SK-N-SH treated with all-trans-retinoic acid at 6 μM for 48 hours (cell line): ENCODE data around the gene ZEB1.

Experiments
- ATAC-seq: fragments of 200-7000 bp; cut with Tn5 transposase; 3 replicates; pipeline ENCODE4 v1.9.1; 2020; ENCODE audit warnings: mild to moderate bottlenecking, moderate library complexity
- ARNTL ChIP-seq: fragments of 450-650 bp; formaldehyde crosslinking; IDR thresholded peaks from 2 replicates; pipeline ENCODE4 v1.5.0; 2020; ENCODE audit warnings: low read depth, mild to moderate bottlenecking, moderate library complexity, borderline replicate concordance
- BACH2 ChIP-seq: fragments of 250-450 bp; sonication (Bioruptor Pico); IDR thresholded peaks from 2 replicates; pipeline ENCODE4 v1.9.0; 2021; ENCODE audit warnings: mild to moderate bottlenecking, borderline replicate concordance
- CSDC2 ChIP-seq: fragments of 250-450 bp; sonication (Bioruptor Pico); IDR thresholded peaks from 2 replicates; pipeline ENCODE4 v1.5.0; 2020; ENCODE audit warnings: mild to moderate bottlenecking, moderate library complexity
- ESRRG ChIP-seq: fragments of 250-450 bp; sonication (Bioruptor Pico); IDR thresholded peaks from 2 replicates; pipeline ENCODE4 v1.6.1; 2021; ENCODE audit warnings: mild to moderate bottlenecking
- GLIS3 ChIP-seq: fragments of 250-450 bp; sonication (Bioruptor Pico); IDR thresholded peaks from 2 replicates; pipeline ENCODE4 v1.5.0; 2020; ENCODE audit warnings: mild to moderate bottlenecking, moderate library complexity
- ISL1 ChIP-seq: fragments of 250-450 bp; sonication (Bioruptor Pico); IDR thresholded peaks from 2 replicates; pipeline ENCODE4 v2.1.2; 2022; ENCODE audit warnings: mild to moderate bottlenecking, moderate library complexity
- OSR1 ChIP-seq: fragments of 250-450 bp; sonication (Bioruptor Pico); IDR thresholded peaks from 2 replicates; pipeline ENCODE4 v1.8.0; 2022; ENCODE audit warnings: moderate library complexity, mild to moderate bottlenecking, inconsistent platforms
- PATZ1 ChIP-seq: fragments of 250-450 bp; sonication (Bioruptor Pico); IDR thresholded peaks from 2 replicates; pipeline ENCODE4 v1.8.0; 2020; ENCODE audit warnings: mild to moderate bottlenecking, moderate library complexity, borderline replicate concordance
- POU6F1 ChIP-seq: fragments of 250-450 bp; sonication (Bioruptor Pico); IDR thresholded peaks from 2 replicates; pipeline ENCODE4 v1.8.0; 2021; ENCODE audit warnings: low read depth, mild to moderate bottlenecking, moderate library complexity, borderline replicate concordance
- PPARA ChIP-seq: fragments of 250-450 bp; sonication (Bioruptor Pico); IDR thresholded peaks from 2 replicates; pipeline ENCODE4 v1.5.0; 2020; ENCODE audit warnings: mild to moderate bottlenecking, borderline replicate concordance
- RARB ChIP-seq: fragments of 250-450 bp; sonication (Bioruptor Pico); IDR thresholded peaks from 2 replicates; pipeline ENCODE4 v1.8.0; 2021; ENCODE audit warnings: mild to moderate bottlenecking, moderate library complexity
- SNAI2 ChIP-seq: fragments of 250-450 bp; sonication (Bioruptor Pico); IDR thresholded peaks from 2 replicates; pipeline ENCODE4 v1.5.0; 2020; ENCODE audit warnings: mild to moderate bottlenecking, moderate library complexity
- TCF4 ChIP-seq: fragments of 250-450 bp; sonication (Bioruptor Pico); IDR thresholded peaks from 2 replicates; pipeline ENCODE4 v1.8.0; 2021; ENCODE audit warnings: mild to moderate bottlenecking, moderate library complexity, borderline replicate concordance
- TOX ChIP-seq: fragments of 250-450 bp; sonication (Bioruptor Pico); IDR thresholded peaks from 2 replicates; pipeline ENCODE4 v1.8.0; 2021; ENCODE audit warnings: mild to moderate bottlenecking, moderate library complexity, borderline replicate concordance
- ZC3H10 ChIP-seq: fragments of 250-450 bp; sonication (Bioruptor Pico); IDR thresholded peaks from 2 replicates; pipeline ENCODE4 v1.5.1; 2021; ENCODE audit warnings: mild to moderate bottlenecking, moderate library complexity
- ZFP3 ChIP-seq: fragments of 250-450 bp; sonication (Bioruptor Pico); IDR thresholded peaks from 2 replicates; pipeline ENCODE4 v1.5.0; 2020; ENCODE audit warnings: mild to moderate bottlenecking, moderate library complexity
- ZFP30 ChIP-seq: fragments of 450-650 bp; formaldehyde crosslinking; IDR thresholded peaks from 2 replicates; pipeline ENCODE4 v1.5.0; 2022; ENCODE audit warnings: mild to moderate bottlenecking, moderate library complexity
- ZNF565 ChIP-seq: fragments of 450-650 bp; formaldehyde crosslinking; conservative IDR thresholded peaks from 2 replicates; pipeline ENCODE4 v1.5.0; 2020; ENCODE audit warnings: low read depth, mild to moderate bottlenecking, moderate library complexity
- ZNF70 ChIP-seq: fragments of 450-650 bp; formaldehyde crosslinking; IDR thresholded peaks from 2 replicates; pipeline ENCODE4 v1.5.0; 2020; ENCODE audit warnings: mild to moderate bottlenecking, moderate library complexity
- ZNF8 ChIP-seq: fragments of 450-650 bp; formaldehyde crosslinking; IDR thresholded peaks from 2 replicates; pipeline ENCODE4 v1.5.0; 2020; ENCODE audit warnings: mild to moderate bottlenecking, moderate library complexity
- TF ChIP-seq, protein P1 (sequence below): fragments of 250-450 bp; sonication (Bioruptor Pico); IDR thresholded peaks from 2 replicates; pipeline ENCODE4 v1.5.1; 2020; ENCODE audit warnings: low read depth, mild to moderate bottlenecking, moderate library complexity
- TF ChIP-seq, protein P2 (sequence below): fragments of 250-450 bp; sonication (Bioruptor Pico); IDR thresholded peaks from 2 replicates; pipeline ENCODE4 v1.5.0; 2020; ENCODE audit warnings: mild to moderate bottlenecking, moderate library complexity
- TF ChIP-seq, protein P3 (sequence below): fragments of 250-450 bp; sonication (Bioruptor Pico); IDR thresholded peaks from 2 replicates; pipeline ENCODE4 v1.5.1; 2021; ENCODE audit warnings: mild to moderate bottlenecking, moderate library complexity

The ZEB1 gene

GRCh38 chr10:31397852-31398251 lies 78.8 kb downstream of the ZEB1 start:
- TF ChIP-seq ZNF565 (CRISPR knock-in tag) (no peak), ZNF70 (CRISPR knock-in tag) (no peak), CSDC2 (no peak), BACH2 (CRISPR knock-in tag) (no peak), ZC3H10 (no peak), ARNTL (CRISPR knock-in tag) (no peak), ESRRG (no peak), GLIS3 (CRISPR knock-in tag) (no peak), RARB (no peak), TOX (CRISPR knock-in tag) (no peak), ISL1 (CRISPR knock-in tag) (no peak), SNAI2 (no peak), TCF4 (CRISPR knock-in tag) (no peak), ZFP30 (CRISPR knock-in tag) (no peak), OSR1 (CRISPR knock-in tag) (no peak), ZFP3 (CRISPR knock-in tag) (no peak)
- TF ChIP-seq, protein P1, sequence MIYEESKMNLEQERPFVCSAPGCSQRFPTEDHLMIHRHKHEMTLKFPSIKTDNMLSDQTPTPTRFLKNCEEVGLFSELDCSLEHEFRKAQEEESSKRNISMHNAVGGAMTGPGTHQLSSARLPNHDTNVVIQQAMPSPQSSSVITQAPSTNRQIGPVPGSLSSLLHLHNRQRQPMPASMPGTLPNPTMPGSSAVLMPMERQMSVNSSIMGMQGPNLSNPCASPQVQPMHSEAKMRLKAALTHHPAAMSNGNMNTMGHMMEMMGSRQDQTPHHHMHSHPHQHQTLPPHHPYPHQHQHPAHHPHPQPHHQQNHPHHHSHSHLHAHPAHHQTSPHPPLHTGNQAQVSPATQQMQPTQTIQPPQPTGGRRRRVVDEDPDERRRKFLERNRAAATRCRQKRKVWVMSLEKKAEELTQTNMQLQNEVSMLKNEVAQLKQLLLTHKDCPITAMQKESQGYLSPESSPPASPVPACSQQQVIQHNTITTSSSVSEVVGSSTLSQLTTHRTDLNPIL (CRISPR knock-in tag) = no peak
- TF ChIP-seq, all 23 proteins: peak for 0
- ATAC-seq = no peak

DNA sequence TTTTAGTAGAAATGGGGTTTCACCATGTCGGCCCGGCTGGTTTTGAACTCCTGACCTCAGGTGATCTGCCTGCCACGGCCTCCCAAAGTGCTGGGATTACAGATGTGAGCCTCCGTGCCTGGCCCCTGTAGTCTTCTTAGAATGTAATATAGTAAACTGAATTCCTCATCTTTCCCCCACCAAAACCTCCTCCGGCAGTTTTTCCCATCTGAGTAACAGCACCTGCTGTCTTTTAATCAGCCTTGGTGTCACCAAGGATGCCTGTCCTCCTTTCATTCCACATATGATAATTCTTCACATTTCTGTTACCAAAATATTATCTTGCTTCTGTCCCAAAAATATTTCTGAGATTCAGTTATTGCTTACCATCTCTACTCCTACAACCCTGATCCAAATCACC lies 80.2 kb downstream of the ZEB1 start:
- TF ChIP-seq ZFP30 (CRISPR knock-in tag) (no peak), ZFP3 (CRISPR knock-in tag) (no peak), ZNF70 (CRISPR knock-in tag) (no peak), OSR1 (CRISPR knock-in tag) (no peak), CSDC2 (no peak)
- TF ChIP-seq, all 23 proteins: peak for 0
- no peak for ATAC-seq

DNA sequence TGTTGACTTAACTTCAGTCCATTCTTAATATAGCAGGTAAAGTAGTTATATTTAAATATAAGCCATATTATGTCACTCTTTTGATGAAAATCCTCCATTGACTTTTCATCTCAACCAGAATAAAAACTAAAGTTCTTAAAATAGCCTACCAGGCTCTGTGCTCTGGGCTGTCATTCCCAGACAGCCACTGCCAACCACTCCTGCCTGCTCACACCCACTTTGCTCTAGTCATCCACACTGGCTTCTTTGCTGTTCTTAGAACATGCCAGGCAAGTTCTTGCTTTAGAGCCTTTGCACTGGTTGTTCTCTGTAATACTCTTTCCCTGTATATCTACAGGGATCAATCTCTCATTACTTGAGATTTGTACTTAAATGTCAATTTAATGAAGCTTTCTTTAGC lies 80.6 kb downstream of the ZEB1 start:
- TF ChIP-seq ESRRG = no peak
- TF ChIP-seq, protein P2, sequence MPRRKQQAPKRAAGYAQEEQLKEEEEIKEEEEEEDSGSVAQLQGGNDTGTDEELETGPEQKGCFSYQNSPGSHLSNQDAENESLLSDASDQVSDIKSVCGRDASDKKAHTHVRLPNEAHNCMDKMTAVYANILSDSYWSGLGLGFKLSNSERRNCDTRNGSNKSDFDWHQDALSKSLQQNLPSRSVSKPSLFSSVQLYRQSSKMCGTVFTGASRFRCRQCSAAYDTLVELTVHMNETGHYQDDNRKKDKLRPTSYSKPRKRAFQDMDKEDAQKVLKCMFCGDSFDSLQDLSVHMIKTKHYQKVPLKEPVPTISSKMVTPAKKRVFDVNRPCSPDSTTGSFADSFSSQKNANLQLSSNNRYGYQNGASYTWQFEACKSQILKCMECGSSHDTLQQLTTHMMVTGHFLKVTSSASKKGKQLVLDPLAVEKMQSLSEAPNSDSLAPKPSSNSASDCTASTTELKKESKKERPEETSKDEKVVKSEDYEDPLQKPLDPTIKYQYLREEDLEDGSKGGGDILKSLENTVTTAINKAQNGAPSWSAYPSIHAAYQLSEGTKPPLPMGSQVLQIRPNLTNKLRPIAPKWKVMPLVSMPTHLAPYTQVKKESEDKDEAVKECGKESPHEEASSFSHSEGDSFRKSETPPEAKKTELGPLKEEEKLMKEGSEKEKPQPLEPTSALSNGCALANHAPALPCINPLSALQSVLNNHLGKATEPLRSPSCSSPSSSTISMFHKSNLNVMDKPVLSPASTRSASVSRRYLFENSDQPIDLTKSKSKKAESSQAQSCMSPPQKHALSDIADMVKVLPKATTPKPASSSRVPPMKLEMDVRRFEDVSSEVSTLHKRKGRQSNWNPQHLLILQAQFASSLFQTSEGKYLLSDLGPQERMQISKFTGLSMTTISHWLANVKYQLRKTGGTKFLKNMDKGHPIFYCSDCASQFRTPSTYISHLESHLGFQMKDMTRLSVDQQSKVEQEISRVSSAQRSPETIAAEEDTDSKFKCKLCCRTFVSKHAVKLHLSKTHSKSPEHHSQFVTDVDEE (CRISPR knock-in tag) = no peak
- TF ChIP-seq BACH2 (CRISPR knock-in tag) = no peak
- no peak for TF ChIP-seq OSR1 (CRISPR knock-in tag)
- no peak for TF ChIP-seq ISL1 (CRISPR knock-in tag)
- TF ChIP-seq, protein P1 (CRISPR knock-in tag) = no peak
- TF ChIP-seq ZFP3 (CRISPR knock-in tag) = no peak
- 0 out of 3 replicates have a peak, but pooled peaks have one; percentile 40 for ATAC-seq

DNA sequence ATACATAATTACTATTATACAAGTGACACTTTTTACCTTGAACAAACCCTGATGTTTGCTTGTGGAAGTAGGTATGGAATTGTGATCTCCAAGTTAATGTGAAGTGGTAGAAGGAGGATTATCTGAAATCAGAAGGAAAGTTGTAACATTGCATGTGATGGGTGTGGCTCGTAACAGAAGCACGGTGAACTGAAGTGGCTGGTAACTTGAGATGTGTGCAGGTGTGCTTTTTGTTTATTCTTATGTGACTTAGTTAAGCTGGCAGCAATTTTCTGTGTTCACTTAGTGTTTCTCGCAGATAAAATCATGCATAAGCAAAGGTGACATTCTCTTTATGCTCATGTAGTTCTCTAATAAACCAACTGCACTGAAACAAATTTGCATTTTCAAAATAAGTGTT lies 82.3 kb downstream of the ZEB1 start:
- ATAC-seq = no peak
- no peak for TF ChIP-seq ZNF70 (CRISPR knock-in tag)
- TF ChIP-seq TCF4 (CRISPR knock-in tag) = no peak
- no peak for TF ChIP-seq PPARA (CRISPR knock-in tag)
- TF ChIP-seq ESRRG = no peak
- no peak for TF ChIP-seq BACH2 (CRISPR knock-in tag)
- TF ChIP-seq POU6F1 (CRISPR knock-in tag) = no peak
- no peak for TF ChIP-seq PATZ1
- no peak for TF ChIP-seq OSR1 (CRISPR knock-in tag)
- no peak for TF ChIP-seq ZNF8
- TF ChIP-seq, protein P3, sequence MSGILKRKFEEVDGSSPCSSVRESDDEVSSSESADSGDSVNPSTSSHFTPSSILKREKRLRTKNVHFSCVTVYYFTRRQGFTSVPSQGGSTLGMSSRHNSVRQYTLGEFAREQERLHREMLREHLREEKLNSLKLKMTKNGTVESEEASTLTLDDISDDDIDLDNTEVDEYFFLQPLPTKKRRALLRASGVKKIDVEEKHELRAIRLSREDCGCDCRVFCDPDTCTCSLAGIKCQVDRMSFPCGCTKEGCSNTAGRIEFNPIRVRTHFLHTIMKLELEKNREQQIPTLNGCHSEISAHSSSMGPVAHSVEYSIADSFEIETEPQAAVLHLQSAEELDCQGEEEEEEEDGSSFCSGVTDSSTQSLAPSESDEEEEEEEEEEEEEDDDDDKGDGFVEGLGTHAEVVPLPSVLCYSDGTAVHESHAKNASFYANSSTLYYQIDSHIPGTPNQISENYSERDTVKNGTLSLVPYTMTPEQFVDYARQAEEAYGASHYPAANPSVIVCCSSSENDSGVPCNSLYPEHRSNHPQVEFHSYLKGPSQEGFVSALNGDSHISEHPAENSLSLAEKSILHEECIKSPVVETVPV (CRISPR knock-in tag) = no peak
- no peak for TF ChIP-seq ZNF565 (CRISPR knock-in tag)
- TF ChIP-seq ARNTL (CRISPR knock-in tag) = no peak
- no peak for TF ChIP-seq SNAI2
- no peak for TF ChIP-seq ZFP30 (CRISPR knock-in tag)
- TF ChIP-seq, protein P1 (CRISPR knock-in tag) = no peak
- TF ChIP-seq RARB = no peak
- no peak for TF ChIP-seq CSDC2
- TF ChIP-seq ZFP3 (CRISPR knock-in tag) = no peak
- TF ChIP-seq TOX (CRISPR knock-in tag) = no peak
